ENCODE measurements around the gene WDFY3. TPM values are rescaled to one million over a fixed set of nuclear protein-coding genes. Genes with fewer than 3 reads are reported as not detected.

WDFY3 gene
- total RNA-seq, 1 donor from 2014 or later, result 0.39 TPM

DNA sequence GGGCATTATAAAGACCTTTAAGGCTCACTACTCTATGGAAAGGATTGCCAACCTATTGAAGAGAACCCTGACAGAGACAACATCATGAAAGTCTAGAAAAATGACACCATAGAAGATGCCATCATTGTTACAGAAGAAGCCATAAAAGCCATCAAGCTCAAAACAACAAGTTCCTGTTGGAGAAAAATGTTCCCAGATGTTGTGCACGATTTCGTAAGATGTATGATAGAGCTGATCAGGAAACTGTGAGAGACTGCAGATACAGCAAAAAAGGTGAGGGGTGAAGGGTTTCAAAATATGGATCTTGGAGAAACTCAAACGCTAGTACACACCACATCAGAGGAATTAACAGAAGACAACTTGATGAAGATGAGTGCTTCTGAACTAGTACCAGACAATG, 53.3 kb downstream of the WDFY3 start:
- intact Hi-C loops (cut with micrococcal nuclease), result no loop called here

GRCh38 chr4:84912741-84913140, 53.7 kb downstream of the WDFY3 start:
- intact Hi-C loops (cut with micrococcal nuclease), result no loop called here

DNA sequence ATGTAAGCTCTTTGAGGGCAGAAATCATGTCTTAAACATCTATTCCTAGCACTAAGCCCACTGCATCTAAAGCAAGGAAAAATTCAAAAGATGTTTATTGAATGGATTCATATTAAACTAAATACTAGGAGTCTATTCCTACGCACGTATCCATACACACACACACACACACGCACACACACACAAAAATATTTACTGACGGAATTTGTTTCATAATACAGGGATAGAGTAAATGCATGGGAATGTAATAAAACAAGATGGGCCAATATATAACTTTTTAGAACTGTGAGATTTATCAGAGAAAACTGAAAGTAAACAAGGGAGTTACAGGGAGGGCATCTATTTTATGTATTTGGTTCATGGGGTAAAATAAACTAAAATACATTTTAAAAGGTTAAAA, 57.6 kb downstream of the WDFY3 start:
- intact Hi-C loops (cut with micrococcal nuclease), result no loop called here

GRCh38 chr4:84907145-84907544, 59.3 kb downstream of the WDFY3 start:
- intact Hi-C loops (cut with micrococcal nuclease), result no loop called here

- intact Hi-C loops (cut with micrococcal nuclease), result no loop called here
Observed at GRCh38 chr4:84905646-84906045, 60.8 kb downstream of the WDFY3 start.

- intact Hi-C loops (cut with micrococcal nuclease), result no loop called here
Observed at GRCh38 chr4:84901740-84902281, 64.7 kb downstream of the WDFY3 start.

DNA sequence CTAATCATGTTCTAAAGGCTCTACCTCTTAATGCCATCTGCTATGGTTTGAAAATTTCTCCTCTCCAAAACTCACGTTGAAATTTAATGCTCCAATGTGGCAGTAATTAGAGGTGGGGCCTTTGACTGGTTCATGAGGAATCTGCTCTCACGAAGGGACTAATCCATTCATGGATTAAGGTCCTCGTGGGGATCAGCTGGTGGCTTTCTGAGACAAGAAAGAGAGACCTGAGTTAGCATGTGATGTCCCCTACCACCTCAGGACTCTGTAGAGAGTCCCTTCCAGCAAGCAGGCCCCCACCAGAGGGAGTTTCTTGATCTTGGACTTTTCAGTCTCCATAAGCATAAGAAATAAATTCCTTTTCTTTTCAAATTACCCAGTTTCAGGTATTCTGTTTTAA, 65.3 kb downstream of the WDFY3 start:
- intact Hi-C loops (cut with micrococcal nuclease), result no loop called here

- intact Hi-C loops (cut with micrococcal nuclease), result no loop called here
Observed at GRCh38 chr4:84899616-84900015, 66.9 kb downstream of the WDFY3 start.

DNA sequence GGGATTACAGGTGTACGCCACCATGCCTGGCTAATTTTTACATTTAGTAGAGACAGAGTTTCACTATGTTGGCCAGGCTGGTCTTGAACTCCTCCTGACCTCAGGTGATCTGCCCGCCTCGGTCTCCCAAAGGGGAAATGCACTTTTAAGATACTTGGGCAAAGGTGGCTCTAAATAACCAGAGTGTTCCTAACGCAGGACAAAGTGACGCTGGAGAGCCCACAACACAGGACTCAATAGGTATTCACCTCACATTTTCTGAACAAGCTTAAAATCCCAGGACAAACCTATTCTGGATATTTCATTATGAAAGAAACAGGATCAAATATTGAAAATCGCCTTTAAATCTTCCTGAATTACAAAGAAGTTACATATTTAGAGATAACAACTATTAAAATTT, 69.0 kb downstream of the WDFY3 start:
- intact Hi-C loops (cut with micrococcal nuclease), result no loop called here

GRCh38 chr4:84895283-84895682, 71.2 kb downstream of the WDFY3 start:
- intact Hi-C loops (cut with micrococcal nuclease), result no loop called here

DNA sequence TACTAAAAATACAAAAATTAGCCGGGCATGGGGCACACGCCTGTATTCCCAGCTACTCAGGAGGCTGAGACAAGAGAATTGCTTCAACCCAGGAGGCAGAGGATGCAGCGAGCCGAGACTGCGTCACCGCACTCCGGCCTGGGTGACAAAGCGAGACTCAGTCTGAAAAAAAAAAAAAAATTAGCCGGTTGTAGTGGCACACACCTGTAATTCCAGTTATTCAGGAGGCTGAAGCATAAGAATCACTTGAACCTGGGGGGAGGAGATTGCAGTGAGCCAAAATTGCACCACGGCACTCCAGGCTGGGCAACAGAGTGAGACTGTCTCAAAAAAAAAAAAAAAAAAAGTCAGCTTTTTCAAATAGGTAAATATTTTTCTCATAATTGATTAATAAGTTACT, 71.9 kb downstream of the WDFY3 start:
- intact Hi-C loops (cut with micrococcal nuclease), result no loop called here

DNA sequence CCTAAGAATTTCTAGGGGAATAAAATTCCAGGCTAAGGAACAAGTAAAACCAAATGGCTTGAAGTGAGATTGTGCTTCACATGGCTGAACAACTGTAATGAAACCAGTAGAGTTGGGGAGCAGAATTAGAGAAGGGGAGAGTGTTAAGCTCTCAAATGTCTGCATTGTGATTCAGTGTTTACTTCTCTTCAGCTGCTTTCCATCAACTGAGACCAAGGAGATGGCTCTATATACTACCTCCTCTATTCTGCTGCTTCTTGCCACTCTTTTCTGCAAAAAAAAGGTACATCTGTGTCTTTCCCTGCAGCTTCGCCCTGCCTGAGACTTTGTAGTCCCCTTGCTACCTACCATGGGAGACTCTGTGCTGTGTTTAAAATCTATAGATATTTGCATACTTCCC, 73.5 kb downstream of the WDFY3 start:
- intact Hi-C loops (cut with micrococcal nuclease), result no loop called here

DNA sequence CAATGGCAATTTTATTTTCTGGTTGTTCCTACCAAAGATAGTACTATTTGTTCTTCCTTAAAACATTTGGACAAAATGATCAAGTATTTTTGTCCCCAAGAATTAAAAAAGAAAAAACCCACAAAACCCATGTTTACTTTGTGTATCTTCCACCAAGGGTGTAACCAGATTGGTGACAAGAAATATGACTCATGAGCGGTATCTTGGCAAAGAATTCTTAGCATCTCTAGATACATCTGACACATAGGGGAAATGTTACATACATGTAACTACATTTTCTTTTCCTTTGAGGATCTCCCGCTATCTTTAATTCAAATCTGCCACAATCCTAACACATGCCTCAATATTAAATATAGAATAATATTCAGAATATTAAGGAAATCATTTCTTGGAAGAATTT, 78.7 kb downstream of the WDFY3 start:
- intact Hi-C loops (cut with micrococcal nuclease), result no loop called here

DNA sequence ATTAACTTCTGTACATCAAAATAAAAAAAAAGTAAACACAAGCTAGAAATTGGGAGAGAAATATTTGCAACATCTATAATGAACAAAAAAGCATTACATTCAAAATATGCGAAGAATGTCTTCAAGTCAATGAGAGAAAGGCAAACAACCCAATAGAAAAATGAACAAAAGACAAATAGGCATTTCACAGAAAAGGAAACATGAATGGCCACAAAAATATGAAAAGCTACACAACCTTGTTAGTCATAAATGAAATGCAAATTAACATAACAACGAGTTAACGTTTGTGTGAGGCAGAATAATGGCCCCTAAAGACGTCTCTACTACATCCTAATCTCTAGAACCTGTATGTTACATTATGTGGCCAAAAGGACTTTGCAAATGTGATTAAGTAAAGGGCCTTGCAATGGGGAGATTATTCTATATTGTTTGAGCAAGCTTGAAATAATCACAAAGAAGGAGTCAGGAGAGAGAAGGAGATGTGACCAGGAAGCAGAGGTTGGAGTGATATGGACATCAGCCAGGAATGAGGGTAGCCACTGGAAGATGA, 86.8 kb downstream of the WDFY3 start:
- intact Hi-C loops (cut with micrococcal nuclease), result no loop called here

DNA sequence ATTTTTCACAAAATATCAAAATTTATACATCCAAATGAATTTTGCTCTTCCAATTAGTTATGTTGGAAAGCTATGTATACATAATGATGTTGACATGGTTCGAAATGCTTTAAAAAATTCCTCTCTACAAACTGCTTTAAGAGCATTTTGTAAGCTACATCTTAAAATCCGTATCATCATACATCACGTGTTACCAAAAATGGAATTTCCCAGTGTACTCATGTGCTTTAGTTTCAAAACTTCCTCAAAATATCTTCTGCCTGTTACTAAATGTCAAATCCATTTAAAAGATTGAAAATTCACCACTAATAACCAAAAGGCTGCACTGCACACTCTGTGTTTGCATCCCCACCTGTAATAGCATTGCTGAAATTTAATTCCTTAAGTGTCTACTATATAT, 87.9 kb downstream of the WDFY3 start:
- intact Hi-C loops (cut with micrococcal nuclease), result no loop called here

DNA sequence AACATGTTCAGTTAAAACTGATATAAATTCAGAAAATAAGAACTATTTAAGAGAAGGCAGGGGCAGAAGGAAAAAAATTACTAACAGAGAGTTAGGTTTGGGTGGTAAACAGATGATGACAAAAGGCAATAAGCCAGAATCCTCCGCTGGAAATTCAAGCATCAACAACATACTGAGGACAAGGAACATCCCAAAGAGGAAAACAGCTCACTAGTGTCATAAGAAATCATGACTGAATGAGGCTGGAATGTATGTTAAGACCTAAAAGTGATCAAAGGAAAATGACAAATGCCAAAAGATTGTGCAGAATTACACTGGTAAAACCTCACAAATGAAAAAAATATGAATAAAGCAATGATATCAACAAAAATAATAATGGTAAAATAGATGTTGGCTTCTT, 88.4 kb downstream of the WDFY3 start:
- intact Hi-C loops (cut with micrococcal nuclease), result no loop called here

GRCh38 chr4:84877051-84877833, 89.2 kb downstream of the WDFY3 start:
- intact Hi-C loops (cut with micrococcal nuclease), result no loop called here

- intact Hi-C loops (cut with micrococcal nuclease), result no loop called here
Observed at GRCh38 chr4:84875636-84876371, 90.7 kb downstream of the WDFY3 start.

DNA sequence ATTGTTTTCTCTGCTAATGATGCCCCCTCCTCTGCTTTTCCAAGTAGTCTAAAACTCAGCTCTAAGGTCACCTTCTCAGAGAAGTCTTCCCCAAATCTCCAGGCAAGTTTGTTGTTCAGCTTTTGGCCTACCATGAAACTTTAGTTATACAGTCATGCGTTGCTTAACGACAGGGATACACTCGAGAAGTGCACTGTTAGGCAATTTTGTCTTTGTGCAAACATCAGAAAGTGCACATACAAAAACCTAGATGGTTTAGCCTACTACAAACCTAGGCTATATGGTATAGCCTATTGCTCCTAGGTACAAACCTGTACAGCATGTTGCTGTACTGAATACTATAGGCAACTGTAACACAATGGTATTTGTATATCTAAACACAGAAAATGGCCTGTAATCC, 91.9 kb downstream of the WDFY3 start:
- intact Hi-C loops (cut with micrococcal nuclease), result no loop called here

GRCh38 chr4:84870398-84871163, 95.9 kb downstream of the WDFY3 start:
- intact Hi-C loops (cut with micrococcal nuclease), result no loop called here

DNA sequence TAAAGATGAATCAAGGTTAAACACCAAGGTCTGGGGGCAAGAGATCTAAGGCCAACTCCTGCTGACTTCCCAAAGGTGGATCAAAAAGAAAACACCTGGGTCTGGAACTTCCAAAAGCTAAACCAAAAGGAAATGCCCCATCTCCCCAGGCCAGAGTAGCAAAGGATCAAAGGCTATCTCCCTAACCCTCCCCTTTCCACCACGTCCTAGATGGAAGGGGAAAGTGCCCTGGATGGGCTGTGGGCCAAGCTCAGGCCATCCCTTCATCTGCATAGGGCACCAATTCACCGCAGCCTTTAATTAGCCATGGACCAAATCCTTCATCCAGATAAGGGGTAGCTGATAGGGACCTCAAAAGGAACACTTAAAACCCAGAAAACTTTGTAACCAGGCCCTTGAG, 100.2 kb downstream of the WDFY3 start:
- intact Hi-C loops (cut with micrococcal nuclease), result no loop called here

GRCh38 chr4:84865600-84865999, 100.9 kb downstream of the WDFY3 start:
- intact Hi-C loops (cut with micrococcal nuclease), result no loop called here

All from T-helper 2 cell treated with Interferon-gamma antibody and Interleukin-4, amounts not matched to agents 100 ng/mL and 5 ng/mL, for 36 hours (primary cell).